GM06990 (cell line): ENCODE results near the gene ASGR1.

Source experiments
- DNase-seq: peaks from one replicate; pipeline ENCODE4 v3.0.0-alpha.2; 2011; ENCODE audit not compliant: insufficient read length; ENCODE audit errors: extremely low read depth
- H3K27me3 ChIP-seq: replicated peaks from 2 replicates; pipeline ENCODE4 v1.6.0; 2011; ENCODE audit warnings: low read length; ENCODE audit not compliant: control insufficient read depth, insufficient read depth
- H3K36me3 ChIP-seq: 2 replicates; pipeline ENCODE4 v1.5.1; 2011; ENCODE audit warnings: low read length; ENCODE audit not compliant: control insufficient read depth, insufficient read depth
- H3K4me3 ChIP-seq: replicated peaks from 2 replicates; pipeline ENCODE4 v1.5.1; 2011; ENCODE audit warnings: low read depth, mild to moderate bottlenecking, control low read depth, low read length
- CTCF ChIP-seq: IDR thresholded peaks from 2 replicates; pipeline ENCODE4 v1.5.1; 2011; ENCODE audit warnings: low read length, control low read depth, mild to moderate bottlenecking, inconsistent platforms; ENCODE audit not compliant: insufficient read depth, poor library complexity, severe bottlenecking

Gene ASGR1

GRCh38 chr17:7138800-7139381 is 40.3 kb downstream of the ASGR1 start:
- no peak overlapping the region for H3K4me3 ChIP-seq
- no peak for DNase-seq
- TF ChIP-seq CTCF, result no peak
- no peaks in the 10 kb centered on the region for H3K36me3 ChIP-seq
- no peaks in the 10 kb centered on the region for H3K27me3 ChIP-seq

- Histone ChIP-seq H3K4me3 (no peak overlapping the region), H3K27me3 (no peaks in the 10 kb centered on the region)
Measured at GRCh38 chr17:7137171-7137943, 41.8 kb downstream of the ASGR1 start.

GRCh38 chr17:7136266-7136877 is 42.8 kb downstream of the ASGR1 start:
- no peaks in the 10 kb centered on the region for H3K36me3 ChIP-seq
- no peak overlapping the region for H3K4me3 ChIP-seq
- TF ChIP-seq CTCF, result peak; percentile 87
- no peaks in the 10 kb centered on the region for H3K27me3 ChIP-seq
- no peak for DNase-seq

More at GRCh38 chr17:7137171-7137943, 41.8 kb downstream of the ASGR1 start:
- H3K36me3 ChIP-seq, result no peaks in the 10 kb centered on the region
- TF ChIP-seq CTCF, result no peak
- no peak for DNase-seq

- Histone ChIP-seq H3K36me3 (no peaks in the 10 kb centered on the region), H3K27me3 (no peaks in the 10 kb centered on the region), H3K4me3 (no peak overlapping the region)
- TF ChIP-seq CTCF, result no peak
- DNase-seq, result no peak
Measured at GRCh38 chr17:7133916-7134315, 45.3 kb downstream of the ASGR1 start.

GRCh38 chr17:7133424-7133823 is 45.7 kb downstream of the ASGR1 start:
- DNase-seq, result peak; percentile 72
- peak overlapping the region; percentile 34 for H3K4me3 ChIP-seq

More at GRCh38 chr17:7133424-7133823, 45.7 kb downstream of the ASGR1 start:
- Histone ChIP-seq H3K27me3 (no peaks in the 10 kb centered on the region), H3K36me3 (no peaks in the 10 kb centered on the region)
- peak; percentile 77 for TF ChIP-seq CTCF
